ENCODE data around the gene MESP1.
"Not testable (repeated sequence)": the region's sequence is repeated elsewhere in the genome, so short reads cannot be mapped to it uniquely, and the experiment has no call there.

MESP1 gene

GRCh38 chr15:89750560-89751542 lies at the start of gene MESP1:
MESP1 (minus strand) TSS chr15:89751249; CDS start chr15:89751231, 18 bp downstream.
- DNase-seq, result peak; percentile 79

GRCh38 chr15:89799918-89800498 lies 49.0 kb upstream of the MESP1 start:
- DNase-seq, result no peak

GRCh38 chr15:89799011-89799911 lies 48.2 kb upstream of the MESP1 start:
- DNase-seq, result no peak

GRCh38 chr15:89797678-89798201 lies 46.7 kb upstream of the MESP1 start:
- no peak for DNase-seq

GRCh38 chr15:89795996-89796395 lies 44.9 kb upstream of the MESP1 start:
- DNase-seq, result no peak

- DNase-seq, result no peak
These were observed 43.7 kb upstream of the MESP1 start for GRCh38 chr15:89794627-89795241.

GRCh38 chr15:89792106-89792805 lies 41.2 kb upstream of the MESP1 start:
- DNase-seq, result no peak

- DNase-seq, result no peak
These were observed 39.6 kb upstream of the MESP1 start for GRCh38 chr15:89790661-89791060.

- DNase-seq, result no peak
These were observed 39.2 kb upstream of the MESP1 start for GRCh38 chr15:89790206-89790605.

GRCh38 chr15:89788585-89788984 lies 37.5 kb upstream of the MESP1 start:
- DNase-seq, result not testable (repeated sequence)

- DNase-seq, result no peak
These were observed 36.9 kb upstream of the MESP1 start for GRCh38 chr15:89787944-89788343.

GRCh38 chr15:89785774-89786140 lies 34.7 kb upstream of the MESP1 start:
- no peak for DNase-seq

GRCh38 chr15:89785064-89785773 lies 34.2 kb upstream of the MESP1 start:
- no peak for DNase-seq

GRCh38 chr15:89784686-89784960 lies 33.6 kb upstream of the MESP1 start:
- DNase-seq, result no peak

GRCh38 chr15:89783861-89784685 lies 33.0 kb upstream of the MESP1 start:
- DNase-seq, result no peak

- DNase-seq, result no peak
These were observed 32.2 kb upstream of the MESP1 start for GRCh38 chr15:89783111-89783860.

GRCh38 chr15:89782619-89782950 lies 31.5 kb upstream of the MESP1 start:
- not testable (repeated sequence) for DNase-seq

GRCh38 chr15:89781891-89782618 lies 31.0 kb upstream of the MESP1 start:
- peak; percentile 32 for DNase-seq

GRCh38 chr15:89781055-89781454 lies 30.0 kb upstream of the MESP1 start:
- no peak for DNase-seq
